ENCODE data around the gene TMEM63A.

DNA sequence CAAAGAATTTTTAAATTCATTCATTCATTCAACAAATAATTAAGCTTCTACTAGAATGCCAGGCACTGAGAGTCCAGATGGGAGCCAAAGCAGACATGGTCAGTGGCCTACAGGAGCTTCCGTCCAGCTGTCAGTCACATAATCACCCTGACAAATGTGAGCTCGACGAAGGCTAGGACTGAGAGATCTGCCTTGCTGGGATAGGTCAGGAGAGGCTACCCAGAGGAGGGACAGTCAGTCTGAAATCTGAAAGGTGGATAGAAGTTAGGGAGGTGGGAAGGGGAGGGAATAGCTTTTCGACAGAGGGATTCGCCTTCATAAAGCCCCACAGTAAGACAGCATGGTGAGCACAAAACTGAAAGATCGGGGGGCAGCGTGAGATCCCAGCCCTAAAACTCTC, 64.0 kb downstream of the TMEM63A start:
- no peak for TF ChIP-seq POLR2A (IDR thresholded peaks at IDR 0.05)
- TF ChIP-seq, protein P1, sequence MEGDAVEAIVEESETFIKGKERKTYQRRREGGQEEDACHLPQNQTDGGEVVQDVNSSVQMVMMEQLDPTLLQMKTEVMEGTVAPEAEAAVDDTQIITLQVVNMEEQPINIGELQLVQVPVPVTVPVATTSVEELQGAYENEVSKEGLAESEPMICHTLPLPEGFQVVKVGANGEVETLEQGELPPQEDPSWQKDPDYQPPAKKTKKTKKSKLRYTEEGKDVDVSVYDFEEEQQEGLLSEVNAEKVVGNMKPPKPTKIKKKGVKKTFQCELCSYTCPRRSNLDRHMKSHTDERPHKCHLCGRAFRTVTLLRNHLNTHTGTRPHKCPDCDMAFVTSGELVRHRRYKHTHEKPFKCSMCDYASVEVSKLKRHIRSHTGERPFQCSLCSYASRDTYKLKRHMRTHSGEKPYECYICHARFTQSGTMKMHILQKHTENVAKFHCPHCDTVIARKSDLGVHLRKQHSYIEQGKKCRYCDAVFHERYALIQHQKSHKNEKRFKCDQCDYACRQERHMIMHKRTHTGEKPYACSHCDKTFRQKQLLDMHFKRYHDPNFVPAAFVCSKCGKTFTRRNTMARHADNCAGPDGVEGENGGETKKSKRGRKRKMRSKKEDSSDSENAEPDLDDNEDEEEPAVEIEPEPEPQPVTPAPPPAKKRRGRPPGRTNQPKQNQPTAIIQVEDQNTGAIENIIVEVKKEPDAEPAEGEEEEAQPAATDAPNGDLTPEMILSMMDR (IDR thresholded peaks at IDR 0.05) = no peak
